Stomach (tissue), 4 donors: ENCODE results near the gene ZNF587.

Source experiments
- CTCF ChIP-seq, 7 experiments: fragments of 450-650 bp in 4 of 7; fragments of 200-600 bp in 3 of 7; sonication (generic) in 3 of 7; IDR thresholded peaks; one replicate each; pipeline ENCODE4 v1.5.1; 2016 to 2019; ENCODE audit warnings: antibody characterized with exemption in 7 of 7, control low read depth in 2 of 7, mild to moderate bottlenecking in 1 of 7
- EP300 ChIP-seq: sonication (generic); formaldehyde crosslinking; IDR thresholded peaks from one replicate; pipeline ENCODE4 v1.6.1; 2017; ENCODE audit warnings: antibody characterized with exemption
- POLR2A ChIP-seq, 4 donors: fragments of 450-650 bp; IDR thresholded peaks; one replicate each; pipeline ENCODE4 v1.6.1; 2016; ENCODE audit warnings: antibody characterized with exemption in 4 of 4, control low read depth in 2 of 4, mild to moderate bottlenecking in 1 of 4, moderate library complexity in 1 of 4
- POLR2AphosphoS5 ChIP-seq, 3 donors: sonication (generic); formaldehyde crosslinking; IDR thresholded peaks; one replicate each; pipeline ENCODE4 v1.6.1; 2016; ENCODE audit warnings: antibody characterized with exemption in 3 of 3

GRCh38 chr19:57887195-57887941 is 37.7 kb downstream of the ZNF587 start:
- TF ChIP-seq CTCF (IDR thresholded peaks at IDR 0.05) (no peak), POLR2AphosphoS5 (IDR thresholded peaks at IDR 0.05) (no peak), EP300 (no peak), POLR2A (IDR thresholded peaks at IDR 0.05) (no peak)
